Measurements from ENCODE around the gene RCN2. TPM values are rescaled to one million over a fixed set of nuclear protein-coding genes. Genes with fewer than 3 reads are reported as not detected.

RCN2 gene
- total and polyA plus RNA-seq, 2 experiments from 2014 or later, result 170 to 327 TPM

DNA sequence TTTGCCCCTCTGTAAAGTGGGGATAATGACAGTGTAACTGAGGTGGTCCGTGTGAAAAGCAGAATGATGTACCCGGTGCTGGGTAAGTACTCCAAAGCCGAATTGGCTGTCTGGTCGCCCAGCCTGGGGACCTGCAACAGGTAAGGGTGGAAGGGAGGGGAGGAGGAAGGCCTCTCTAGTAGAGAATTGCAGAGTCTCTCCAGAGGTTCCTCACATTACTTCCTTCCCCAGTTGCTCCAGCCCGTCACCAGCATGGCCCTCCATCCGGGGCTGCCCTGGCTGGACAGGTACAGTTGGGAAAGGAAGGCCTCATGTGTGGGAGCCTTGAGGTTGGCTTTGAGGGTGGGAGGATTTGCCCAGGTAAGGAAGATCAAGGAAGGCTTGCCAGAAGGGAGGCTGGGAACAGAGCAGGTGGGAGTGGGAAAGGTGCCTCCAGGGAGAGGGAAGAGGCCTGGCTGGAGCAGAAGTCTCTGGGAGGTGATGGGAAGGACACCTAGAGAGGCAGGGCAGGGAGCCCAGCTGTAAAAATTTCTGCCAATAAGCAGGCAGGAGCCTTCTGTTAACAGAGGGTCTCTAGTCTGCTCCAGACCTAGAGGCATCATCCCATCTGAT lies 61.7 kb downstream of the RCN2 start:
- no peak overlapping the region for H3K4me3 ChIP-seq
- no peaks in the 10 kb centered on the region for H3K9me2 ChIP-seq (ENCODE audit: insufficient read depth)
- no peaks in the 10 kb centered on the region for H3K4me1 ChIP-seq (ENCODE audit: insufficient read depth)
- no peaks in the 10 kb centered on the region for H3K36me3 ChIP-seq (ENCODE audit: insufficient read depth)
- H4K20me1 ChIP-seq (replicated peaks; ENCODE audit: insufficient read depth), result no peaks in the 10 kb centered on the region
- no peaks in the 10 kb centered on the region for H3K36me3 Mint-ChIP-seq (ENCODE audit: low read depth)
- no peaks in the 10 kb centered on the region for H3K9me3 Mint-ChIP-seq
- ATAC-seq (no peak), DNase-seq (ENCODE audit: low spot score) (no peak)
- H3K4me1 Mint-ChIP-seq, result peaks cover 8% of the 10 kb centered on the region
- peaks cover 2% of the 10 kb centered on the region for H3K27me3 Mint-ChIP-seq (ENCODE audit: insufficient read depth, low read depth, poor library complexity)
- H3K27ac ChIP-seq (ENCODE audit: low read depth), result no peak overlapping the region
- no peaks in the 10 kb centered on the region for H3F3A ChIP-seq (replicated peaks; ENCODE audit: low read depth)
- no peak overlapping the region for H3K4me3 Mint-ChIP-seq
- H3K27me3 ChIP-seq (ENCODE audit: insufficient read depth), result no peaks in the 10 kb centered on the region
- H2AFZ ChIP-seq, result no peak overlapping the region
- H3K79me2 ChIP-seq (replicated peaks; ENCODE audit: insufficient read depth), result no peaks in the 10 kb centered on the region
- TF ChIP-seq CREB1 (CRISPR knock-in tag; IDR thresholded peaks at IDR 0.05; ENCODE audit: low read depth) (no peak), REST (IDR thresholded peaks at IDR 0.05; ENCODE audit: unreplicated experiment) (no peak), ZNF114 (CRISPR knock-in tag; IDR thresholded peaks at IDR 0.05) (no peak), NANOG (IDR thresholded peaks at IDR 0.05; ENCODE audit: borderline replicate concordance) (no peak), EZH2phosphoT487 (IDR thresholded peaks at IDR 0.05; ENCODE audit: unreplicated experiment) (no peak), CTCF (conservative IDR thresholded peaks at IDR 0.05; ENCODE audit: low read depth in 2 of 2) (no peak), EZH2 (IDR thresholded peaks at IDR 0.05; ENCODE audit: low read depth, unreplicated experiment) (no peak), JUNB (IDR thresholded peaks at IDR 0.05; ENCODE audit: unreplicated experiment) (no peak), ZNF462 (CRISPR knock-in tag; IDR thresholded peaks at IDR 0.05) (no peak), POLR2AphosphoS5 (IDR thresholded peaks at IDR 0.05; ENCODE audit: low read depth) (no peak)
- no peak overlapping the region for H3K4me2 ChIP-seq
- H3K27ac Mint-ChIP-seq, result no peak overlapping the region
